B cell (primary cell): Measurements from ENCODE around the gene AZIN2.

ENCODE experiments used
- EZH2 ChIP-seq: IDR thresholded peaks from 2 replicates; pipeline ENCODE4 v1.6.1; 2012; ENCODE audit warnings: borderline replicate concordance, low read depth, mild to moderate bottlenecking, moderate library complexity, low read length; ENCODE audit not compliant: insufficient read depth, poor library complexity, severe bottlenecking
- TF ChIP-seq, protein P1 (sequence below): fragments of 200-600 bp; IDR thresholded peaks from one replicate; pipeline ENCODE4 v1.8.0; 2022; ENCODE audit warnings: antibody characterized with exemption, mild to moderate bottlenecking

DNA sequence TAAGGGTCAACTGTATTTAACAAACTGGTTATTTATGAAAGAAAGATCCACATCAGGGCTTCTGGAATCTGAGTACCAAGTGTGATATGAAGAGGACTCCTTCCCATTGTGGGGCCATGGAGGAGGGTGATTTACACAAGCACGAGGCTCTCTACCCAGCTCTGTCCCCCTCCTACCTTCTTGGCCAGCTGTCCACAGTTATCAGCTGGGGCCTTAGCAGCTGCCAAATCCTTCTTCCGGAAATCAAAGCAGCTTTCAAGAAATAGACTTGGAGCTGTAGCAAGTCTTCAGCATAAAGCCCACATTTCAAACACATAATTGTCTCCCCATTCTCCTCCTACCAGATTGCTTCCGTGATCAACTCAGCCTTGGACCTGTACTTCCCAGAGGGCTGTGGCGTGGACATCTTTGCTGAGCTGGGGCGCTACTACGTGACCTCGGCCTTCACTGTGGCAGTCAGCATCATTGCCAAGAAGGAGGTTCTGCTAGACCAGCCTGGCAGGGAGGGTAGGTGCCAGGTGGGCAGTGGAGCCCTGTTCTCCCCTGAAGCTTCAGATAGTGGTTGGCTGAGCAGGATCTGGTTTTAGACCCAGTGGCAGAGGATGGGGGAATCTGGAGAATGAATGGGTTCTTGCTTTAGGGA is 15.5 kb downstream of the AZIN2 start:
- TF ChIP-seq, protein P1, sequence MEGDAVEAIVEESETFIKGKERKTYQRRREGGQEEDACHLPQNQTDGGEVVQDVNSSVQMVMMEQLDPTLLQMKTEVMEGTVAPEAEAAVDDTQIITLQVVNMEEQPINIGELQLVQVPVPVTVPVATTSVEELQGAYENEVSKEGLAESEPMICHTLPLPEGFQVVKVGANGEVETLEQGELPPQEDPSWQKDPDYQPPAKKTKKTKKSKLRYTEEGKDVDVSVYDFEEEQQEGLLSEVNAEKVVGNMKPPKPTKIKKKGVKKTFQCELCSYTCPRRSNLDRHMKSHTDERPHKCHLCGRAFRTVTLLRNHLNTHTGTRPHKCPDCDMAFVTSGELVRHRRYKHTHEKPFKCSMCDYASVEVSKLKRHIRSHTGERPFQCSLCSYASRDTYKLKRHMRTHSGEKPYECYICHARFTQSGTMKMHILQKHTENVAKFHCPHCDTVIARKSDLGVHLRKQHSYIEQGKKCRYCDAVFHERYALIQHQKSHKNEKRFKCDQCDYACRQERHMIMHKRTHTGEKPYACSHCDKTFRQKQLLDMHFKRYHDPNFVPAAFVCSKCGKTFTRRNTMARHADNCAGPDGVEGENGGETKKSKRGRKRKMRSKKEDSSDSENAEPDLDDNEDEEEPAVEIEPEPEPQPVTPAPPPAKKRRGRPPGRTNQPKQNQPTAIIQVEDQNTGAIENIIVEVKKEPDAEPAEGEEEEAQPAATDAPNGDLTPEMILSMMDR = no peak
- no peak for TF ChIP-seq EZH2
